NCI-H146 (cell line): ENCODE results near the gene COL5A3.
"Not testable (repeated sequence)": the region's sequence is repeated elsewhere in the genome, so short reads cannot be mapped to it uniquely, and the experiment has no call there.

ENCODE experiments used
- DNase-seq: peaks from one replicate; lab custom pipeline; 2025; lab: John Stamatoyannopoulos, UW

The COL5A3 gene

DNA sequence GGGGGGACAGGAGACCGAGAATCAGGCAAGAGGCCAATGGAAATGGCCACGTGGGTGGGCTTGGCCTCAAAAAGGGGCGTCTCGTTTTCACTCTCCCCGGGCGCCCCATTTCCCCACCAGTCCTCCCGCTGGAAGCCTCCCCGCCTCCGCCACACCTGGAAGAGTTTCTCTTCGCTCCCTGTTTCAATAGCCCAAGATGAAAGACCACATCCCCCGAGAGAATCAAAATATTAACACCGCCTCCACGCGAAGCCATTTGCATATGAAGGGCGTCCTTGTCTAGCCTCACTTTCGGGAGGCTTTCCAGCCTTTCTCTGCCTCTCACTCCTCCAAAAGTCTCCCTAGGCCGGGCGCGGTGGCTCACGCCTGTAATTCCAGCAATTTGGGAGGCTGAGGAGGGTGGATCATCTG is 73.3 kb downstream of the COL5A3 start:
- no peak for DNase-seq

DNA sequence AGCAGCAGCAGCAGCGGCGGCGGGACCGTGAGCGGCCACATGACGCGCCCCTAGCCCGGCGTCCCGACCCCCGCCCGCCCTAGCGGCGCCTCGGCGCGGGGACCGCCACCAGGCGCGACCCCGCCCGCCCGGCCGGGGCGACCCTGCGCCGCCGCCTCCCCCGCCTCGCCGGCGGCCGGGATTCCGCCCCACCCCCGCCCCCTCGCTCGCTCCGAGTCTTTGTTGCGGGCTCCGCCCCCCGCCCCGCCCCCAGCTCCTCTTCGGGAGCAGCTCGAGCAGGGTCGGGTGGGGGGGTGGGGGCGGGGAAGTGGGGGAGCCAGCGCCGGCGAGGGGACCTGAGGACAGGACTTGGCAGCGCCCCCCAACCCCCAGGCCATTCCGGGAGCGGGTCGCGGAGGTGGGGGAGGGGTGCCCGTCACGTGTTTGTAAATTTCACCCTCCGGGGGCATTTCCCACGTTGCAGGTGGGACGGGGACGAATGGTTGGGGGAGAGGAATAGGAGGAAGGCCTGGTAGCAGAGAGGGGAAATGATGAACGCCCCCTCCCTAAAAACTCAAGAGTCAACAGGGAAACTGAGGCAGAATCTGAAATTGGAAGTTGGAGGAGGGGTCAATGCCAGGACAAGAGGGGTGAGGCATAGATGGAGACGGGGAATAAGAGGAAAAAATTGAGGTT is 73.8 kb downstream of the COL5A3 start, which contains the start of gene OLFM2:
Gene OLFM2, minus strand, starts transcription at position 190 of the 675 bp plus-strand sequence. Its CDS starts 149 bp downstream, at position 41.
- peak; percentile 23 for DNase-seq

DNA sequence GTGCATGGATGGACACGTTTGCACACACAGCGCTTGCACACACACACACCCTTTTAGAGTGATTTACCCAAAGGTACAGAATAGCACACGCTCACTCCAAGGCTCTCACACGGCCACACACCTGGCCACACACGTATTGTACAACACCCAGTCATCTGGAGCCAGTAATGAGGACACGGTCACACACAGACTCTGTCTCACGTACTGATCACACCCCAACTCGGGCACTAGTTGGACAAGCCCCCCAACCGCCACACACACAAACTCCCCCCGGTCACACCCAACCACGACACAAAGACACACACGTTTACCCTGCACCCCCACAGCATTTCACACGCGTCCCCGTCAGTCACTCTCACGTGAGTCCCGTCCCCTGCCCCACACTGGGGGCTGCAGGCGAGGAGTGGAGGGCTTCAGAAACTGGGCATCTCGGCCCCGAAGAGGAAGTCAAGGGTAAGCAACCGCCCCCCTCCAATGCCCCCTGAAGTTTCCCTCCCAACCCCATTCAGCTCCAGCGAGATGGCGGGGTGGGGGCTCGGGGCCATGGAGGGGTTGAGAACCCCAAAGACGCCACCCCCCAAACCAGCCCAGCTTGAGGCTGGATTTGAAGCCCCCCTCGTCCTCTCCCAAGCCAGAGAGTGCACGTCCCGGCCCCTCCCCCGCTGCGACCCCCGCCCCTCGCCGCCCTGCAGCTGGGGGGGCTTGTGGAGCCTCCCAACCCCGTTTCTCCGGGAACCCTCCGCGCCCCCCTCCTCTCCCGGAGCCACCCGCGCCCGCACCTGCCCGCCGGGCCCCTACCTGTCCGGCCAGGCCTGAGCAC is 74.6 kb downstream of the COL5A3 start:
- no peak for DNase-seq

DNA sequence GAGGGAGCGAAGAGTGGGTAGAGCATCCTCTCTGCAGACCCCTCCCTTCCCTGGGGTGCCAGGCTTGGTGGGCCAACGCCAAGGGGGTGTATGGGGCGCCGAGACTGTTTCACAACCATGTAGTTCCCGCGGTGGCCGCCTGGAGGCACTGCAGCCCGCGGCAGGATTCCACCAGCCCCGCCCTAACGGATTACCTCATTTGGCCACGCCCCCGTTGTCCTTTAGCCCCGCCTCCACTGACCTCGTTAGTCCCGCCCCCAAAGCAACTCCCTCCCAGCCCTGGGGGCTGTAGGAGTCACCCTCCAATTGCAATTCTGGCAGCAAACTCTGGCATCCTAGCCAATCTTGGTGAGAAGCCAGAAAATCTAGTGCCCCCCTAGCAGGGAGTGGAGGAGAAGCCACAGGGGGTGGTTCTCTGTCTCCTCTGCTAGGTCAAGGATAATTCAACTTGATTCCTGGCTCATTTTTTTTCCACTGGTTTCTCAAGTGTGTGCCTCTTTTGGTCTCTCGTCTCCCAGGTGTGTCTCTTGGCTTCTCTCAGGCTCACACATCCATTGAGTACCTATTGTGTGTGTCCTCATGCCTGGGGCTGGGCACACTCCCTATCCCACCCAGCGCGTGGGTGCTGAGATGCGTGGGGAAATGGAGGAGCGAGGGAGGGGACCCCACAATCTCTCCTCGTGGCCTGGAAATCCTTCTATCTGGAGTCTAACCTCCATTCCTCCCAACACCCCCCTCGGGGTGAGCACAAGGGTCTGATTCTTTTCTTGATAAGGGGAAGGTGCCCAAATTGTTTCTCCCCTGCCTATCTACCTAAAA is 76.0 kb downstream of the COL5A3 start:
- peak; percentile 26 for DNase-seq

DNA sequence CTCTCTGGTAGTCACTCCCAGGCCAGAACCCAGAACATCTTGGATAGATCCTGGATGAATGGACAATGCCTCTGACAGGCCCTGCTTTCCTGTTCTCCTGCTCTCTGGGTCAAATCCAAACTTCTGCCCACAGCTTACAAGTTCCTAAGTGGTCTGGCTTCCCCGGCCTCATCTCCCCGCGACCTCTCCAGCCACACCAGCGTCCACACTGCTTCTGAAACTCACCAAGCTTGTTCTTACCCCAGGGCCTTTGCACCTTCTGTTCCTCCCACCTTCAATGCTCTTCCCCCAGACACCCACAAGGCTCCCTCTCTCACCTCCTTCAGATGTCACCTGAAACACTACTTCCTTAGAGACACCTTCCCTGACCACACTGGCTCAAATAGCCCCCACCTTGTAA is 77.5 kb downstream of the COL5A3 start:
- no peak for DNase-seq

DNA sequence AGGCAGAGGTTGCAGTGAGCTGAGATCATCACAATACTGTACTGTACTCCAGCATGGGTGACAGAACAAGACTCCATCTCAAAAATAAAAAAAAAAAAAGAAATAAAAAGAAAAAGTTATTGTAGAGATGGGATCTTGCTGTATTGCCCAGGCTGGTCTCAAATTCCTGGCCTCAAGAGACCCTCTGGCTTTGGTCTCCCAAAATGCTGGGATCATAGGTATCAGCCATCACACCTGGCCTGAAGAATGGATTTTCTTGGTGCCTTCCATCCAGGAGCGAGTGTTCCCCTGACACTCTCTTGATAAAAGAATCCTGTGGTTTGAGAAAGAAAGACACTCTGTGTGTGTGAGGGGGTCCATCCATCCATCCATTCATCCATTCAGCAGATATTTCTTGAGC is 78.7 kb downstream of the COL5A3 start:
- no peak for DNase-seq

DNA sequence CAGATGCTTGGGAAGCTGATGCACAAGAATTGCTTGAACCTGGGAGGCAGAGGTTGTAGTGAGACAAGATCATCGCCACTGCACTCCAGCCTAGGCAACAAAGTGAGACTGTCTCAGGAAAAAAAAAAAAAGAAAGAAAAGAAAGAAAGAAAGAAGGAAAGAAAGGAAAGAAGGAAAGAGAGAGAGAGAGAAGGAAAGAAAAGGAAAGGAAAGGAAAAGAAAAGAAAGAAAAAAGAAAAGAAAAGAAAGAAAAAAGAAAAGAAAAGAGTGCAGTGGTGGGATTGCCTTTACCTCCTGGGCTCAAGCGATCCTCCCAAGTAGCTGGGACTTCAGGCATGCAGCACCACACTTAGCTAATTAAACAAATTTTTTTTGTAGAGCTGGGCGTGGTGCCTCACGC is 86.9 kb downstream of the COL5A3 start:
- DNase-seq = no peak

DNA sequence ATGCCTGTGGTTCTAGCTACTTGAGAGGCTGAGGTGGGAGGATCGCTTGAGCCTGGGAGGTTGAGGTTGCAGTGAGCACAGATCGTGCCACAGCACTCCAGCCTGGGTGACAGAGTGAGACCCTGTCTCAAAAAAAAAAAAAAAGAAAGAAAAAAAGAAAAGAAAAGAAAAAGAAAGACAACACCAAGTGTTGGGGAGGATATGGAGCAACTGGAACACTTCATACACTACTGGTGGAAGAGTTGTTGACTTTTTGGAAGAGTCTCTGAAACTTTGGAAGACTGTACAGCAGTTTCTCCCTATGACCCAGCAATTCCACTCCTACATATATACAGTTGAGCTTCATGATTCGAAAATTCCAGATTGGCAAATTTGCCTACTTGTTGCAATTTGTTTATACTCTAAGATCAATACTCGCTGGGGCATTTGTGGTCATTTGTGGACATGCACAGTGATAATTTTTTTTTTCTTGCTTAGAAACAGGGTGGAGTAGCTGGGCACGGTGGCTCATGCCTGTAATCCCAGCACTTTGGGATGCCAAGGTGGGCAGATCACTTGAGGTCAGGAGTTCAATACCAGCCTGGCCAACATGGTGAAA is 87.4 kb downstream of the COL5A3 start:
- DNase-seq = not testable (repeated sequence)

DNA sequence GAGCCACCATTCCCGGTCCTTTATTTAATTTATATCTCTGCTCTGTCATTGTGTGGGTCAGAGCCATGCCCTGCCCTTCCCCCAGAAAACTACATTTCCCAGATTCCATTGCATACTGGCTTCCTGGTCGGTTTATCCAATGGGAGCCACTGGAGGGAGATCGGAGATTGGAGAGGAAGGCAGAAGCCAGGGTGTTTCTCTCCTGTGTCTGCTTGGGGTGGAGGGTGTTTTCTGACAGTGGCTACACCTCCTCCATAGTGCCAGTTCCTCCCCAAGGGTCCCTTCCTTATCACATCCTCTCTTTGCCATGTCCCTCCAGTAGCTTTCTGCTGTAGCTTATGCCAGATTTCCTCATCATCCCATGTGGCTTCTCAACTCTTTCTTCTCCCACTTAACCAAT is 93.0 kb downstream of the COL5A3 start:
- DNase-seq = no peak

DNA sequence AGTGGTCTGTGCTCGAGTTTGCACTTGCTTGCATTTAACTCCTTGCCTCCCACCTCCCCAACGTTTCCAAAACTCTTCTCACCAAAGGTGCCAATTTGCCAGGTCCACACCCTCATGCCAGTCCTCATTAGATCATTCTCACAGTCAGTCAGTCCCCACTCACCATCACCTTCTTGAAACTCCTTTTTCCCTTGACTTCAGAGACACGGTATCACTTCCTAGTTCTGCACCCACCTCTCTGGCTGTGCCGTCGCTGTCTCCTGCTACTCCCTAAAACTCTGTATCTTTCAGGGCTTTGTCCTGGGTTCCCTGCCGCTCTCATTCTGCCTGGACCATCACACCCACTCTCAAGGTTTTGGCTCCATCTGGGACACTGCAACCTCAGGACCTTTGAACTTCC is 93.6 kb downstream of the COL5A3 start:
- DNase-seq = no peak

DNA sequence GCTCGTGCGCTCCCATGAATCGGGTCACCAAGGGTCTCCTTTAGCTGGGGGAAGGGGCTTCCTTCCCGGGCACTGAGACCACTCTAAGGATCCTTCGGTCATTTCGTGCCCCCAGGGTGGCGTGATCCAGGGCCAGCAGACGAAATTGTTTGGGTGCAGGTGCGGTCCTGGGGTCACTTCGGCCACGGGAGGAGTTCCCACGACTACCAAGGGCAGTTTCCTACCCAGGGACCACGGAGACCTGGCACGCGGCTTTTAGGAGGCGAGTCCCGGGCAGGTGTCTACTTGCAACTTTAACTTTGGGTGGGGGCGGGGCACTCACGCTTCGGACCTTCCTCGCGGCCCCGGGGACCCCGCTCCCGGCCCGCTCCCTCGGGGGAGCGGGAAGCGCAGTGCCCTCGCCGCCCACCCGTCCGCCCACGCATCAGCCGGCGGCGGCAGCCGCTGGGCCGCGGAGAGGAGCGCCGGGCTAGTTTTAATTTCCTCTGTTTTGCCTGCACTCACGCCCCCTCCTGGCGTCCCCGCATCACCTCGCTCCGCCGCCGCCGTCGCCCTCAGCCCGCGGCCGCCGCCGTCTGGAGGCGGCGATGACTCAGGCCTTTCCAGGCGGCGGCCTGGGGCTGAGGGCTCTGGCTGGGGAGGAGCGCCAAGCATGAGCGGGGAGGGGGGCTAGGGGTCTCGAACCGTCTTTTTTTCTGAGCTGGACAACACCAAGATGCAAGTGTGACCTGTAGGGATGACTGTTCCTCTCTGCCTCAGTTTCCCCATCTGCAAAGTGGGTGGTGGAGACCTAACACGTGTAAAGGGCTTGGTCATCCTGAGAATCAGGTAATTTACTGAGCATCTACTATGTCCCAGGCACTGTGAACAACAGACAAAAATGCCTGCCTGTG is 95.7 kb downstream of the COL5A3 start:
- peak; percentile 41 for DNase-seq

DNA sequence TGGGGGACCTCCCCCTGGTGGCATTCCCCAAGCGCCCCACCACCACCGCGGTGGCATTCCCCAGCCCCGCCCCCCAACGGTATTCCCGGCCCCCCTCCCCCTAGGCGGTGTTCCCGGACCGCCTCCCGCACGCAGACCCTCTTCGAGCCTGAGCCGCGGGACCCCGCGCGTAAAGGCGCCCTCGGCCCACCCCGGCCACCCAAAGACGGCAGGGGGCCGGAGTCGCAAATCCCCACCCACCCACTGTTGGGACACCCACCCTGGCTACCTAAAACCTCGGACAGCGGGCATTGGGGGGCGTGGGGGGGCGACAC is 96.3 kb downstream of the COL5A3 start:
- DNase-seq = no peak

DNA sequence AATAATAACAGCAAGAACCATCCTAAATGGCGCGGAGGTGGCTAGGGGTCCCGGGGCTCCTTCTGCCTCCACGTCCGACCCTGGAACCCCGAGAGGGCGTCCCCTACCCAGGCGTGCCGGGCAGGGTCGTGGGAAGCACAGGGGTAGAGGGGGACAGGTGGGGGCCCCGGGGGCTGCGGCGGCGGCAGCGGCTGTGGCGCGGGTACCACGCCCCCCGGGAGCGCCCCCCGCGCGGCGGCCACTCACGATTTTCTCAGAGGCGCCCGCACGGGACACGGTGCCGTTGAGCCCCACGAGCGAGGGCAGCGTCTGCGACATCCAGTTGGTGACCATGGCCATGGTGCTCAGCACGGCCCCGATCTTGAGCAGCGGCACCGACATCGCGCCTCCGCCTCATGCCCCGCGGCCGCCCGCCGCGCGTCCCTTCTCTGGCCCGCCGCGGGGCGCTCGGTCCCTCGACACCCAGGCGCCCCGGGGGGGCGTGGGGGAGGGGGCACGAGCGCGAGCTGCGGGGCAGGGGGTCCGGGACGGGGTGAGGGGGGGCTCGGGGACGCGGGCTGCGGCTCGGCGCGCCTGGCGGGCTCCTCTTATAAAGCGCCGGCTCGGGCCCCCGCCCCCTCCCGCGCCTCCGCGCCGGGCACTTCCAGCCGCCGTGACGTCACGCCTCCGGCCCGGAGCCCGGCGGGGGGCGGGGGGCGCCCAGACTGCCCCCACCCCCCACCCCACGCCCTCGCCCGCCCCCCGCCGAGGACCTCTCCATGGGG is 96.9 kb downstream of the COL5A3 start:
- no peak for DNase-seq

DNA sequence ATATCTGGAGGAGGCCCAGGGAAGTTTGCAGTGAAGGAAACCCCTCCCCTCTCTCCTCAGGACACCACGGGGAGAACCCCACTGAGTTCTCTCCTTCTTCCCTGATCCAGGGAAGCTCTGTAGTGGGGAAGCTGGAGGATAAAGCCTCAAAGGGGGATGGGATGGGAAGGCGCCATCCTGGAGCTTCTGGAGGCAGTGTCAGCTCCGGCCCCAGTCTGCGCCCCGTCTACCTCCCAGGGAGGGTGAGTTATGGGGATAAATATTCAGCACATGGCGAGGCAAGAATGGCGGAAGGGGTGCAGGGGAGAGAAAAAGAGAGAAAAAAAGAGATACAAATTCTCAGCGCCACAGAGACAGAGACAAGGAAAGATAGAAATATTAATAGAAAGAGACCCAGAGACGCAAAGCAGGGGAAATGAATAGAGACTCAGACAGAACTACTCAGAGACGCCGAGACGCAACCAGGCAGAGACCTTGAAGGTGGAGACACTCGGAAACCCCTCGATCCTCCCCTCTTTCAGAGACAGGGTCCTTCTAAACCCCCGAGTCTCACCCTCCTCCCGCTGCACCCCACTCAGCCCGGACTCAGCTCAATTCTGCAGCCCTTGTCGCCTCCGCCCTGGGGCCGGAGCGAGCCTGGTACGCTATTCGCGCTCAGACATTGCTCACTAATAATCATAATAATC is 97.6 kb downstream of the COL5A3 start:
- DNase-seq = no peak

DNA sequence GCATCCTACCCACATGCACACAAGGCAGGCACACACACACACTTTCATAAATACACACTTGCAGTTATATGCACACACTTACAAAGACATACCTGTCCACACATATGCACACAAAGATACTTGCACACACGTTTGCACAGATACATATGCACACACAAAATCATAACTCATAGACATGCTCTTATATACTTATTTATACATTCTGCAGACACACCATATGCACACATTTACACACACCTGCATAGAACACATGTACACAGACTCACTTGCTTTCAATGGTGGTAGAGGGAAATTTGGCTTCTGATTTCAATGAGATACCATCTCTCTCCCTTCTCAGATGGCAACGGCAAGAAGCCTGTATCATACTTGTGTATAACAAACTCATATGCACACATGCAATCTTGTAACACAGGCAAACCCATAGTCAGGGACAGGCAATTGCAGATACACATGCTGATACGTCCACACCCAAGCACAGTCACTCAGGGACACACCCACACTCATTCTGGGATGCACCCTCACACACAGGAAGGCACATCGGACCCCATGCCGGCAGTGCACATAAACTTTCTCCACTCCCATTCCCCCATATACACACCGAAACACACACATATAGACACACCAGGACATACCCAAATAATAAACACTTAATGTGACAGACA is 98.6 kb downstream of the COL5A3 start:
- no peak for DNase-seq

DNA sequence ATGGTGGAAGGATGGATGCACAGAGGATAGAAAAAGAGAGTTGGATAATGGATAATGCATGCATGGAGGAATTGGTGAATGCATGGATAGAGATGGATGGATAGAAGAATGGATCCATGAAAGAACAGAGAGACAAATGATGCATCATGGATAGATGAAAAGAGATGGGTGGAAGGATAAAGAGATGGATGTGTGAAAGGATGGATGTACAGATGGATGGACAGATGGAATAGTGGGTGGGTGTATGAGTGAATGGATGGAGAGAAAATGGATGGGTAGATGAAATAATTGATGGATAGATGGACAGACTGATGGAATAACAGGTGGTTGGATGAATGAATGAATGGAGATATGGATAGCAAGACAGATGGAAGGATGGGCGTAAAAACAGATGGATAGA is 99.7 kb downstream of the COL5A3 start:
- DNase-seq = no peak
